NCI-H2107 treated with DMSO at 0.1 percent for 48 hours (cell line): ENCODE measurements around the gene AIF1L.

Experiments
- DNase-seq: peaks from one replicate; lab custom pipeline; 2025; ENCODE audit not compliant: unreplicated experiment; lab: John Stamatoyannopoulos, UW

AIF1L gene

GRCh38 chr9:131096269-131097125, at the start of gene AIF1L:
Gene AIF1L, plus strand, starts transcription at chr9:131096531. Its CDS starts 99 bp downstream, at chr9:131096630.
- DNase-seq: peak; percentile 46

GRCh38 chr9:131046581-131047202, 49.6 kb upstream of the AIF1L start:
- peak; percentile 8 for DNase-seq

- no peak for DNase-seq
Measured at GRCh38 chr9:131048332-131048731, 48.0 kb upstream of the AIF1L start.

GRCh38 chr9:131048820-131049219, 47.5 kb upstream of the AIF1L start:
- no peak for DNase-seq

- no peak for DNase-seq
Measured at GRCh38 chr9:131049829-131050715, 46.3 kb upstream of the AIF1L start.

- no peak for DNase-seq
Measured at GRCh38 chr9:131050831-131051230, 45.5 kb upstream of the AIF1L start.

- no peak for DNase-seq
Measured at GRCh38 chr9:131051592-131052517, 44.5 kb upstream of the AIF1L start.

- DNase-seq: no peak
Measured at GRCh38 chr9:131053896-131054295, 42.4 kb upstream of the AIF1L start.

- no peak for DNase-seq
Measured at GRCh38 chr9:131056781-131057506, 39.4 kb upstream of the AIF1L start.

GRCh38 chr9:131060900-131061630, 35.3 kb upstream of the AIF1L start:
- DNase-seq: no peak

GRCh38 chr9:131062969-131063368, 33.4 kb upstream of the AIF1L start:
- no peak for DNase-seq

- no peak for DNase-seq
Measured at GRCh38 chr9:131065599-131065998, 30.7 kb upstream of the AIF1L start.

GRCh38 chr9:131067625-131068024, 28.7 kb upstream of the AIF1L start:
- DNase-seq: no peak

GRCh38 chr9:131068076-131068816, 28.1 kb upstream of the AIF1L start:
- no peak for DNase-seq

- no peak for DNase-seq
Measured at GRCh38 chr9:131069699-131070098, 26.6 kb upstream of the AIF1L start.

- DNase-seq: no peak
Measured at GRCh38 chr9:131072107-131072870, 24.0 kb upstream of the AIF1L start.

GRCh38 chr9:131072871-131073237, 23.5 kb upstream of the AIF1L start:
- no peak for DNase-seq
